Nephron (organoid): Measurements from ENCODE around the gene PLEKHA7.

Experiments used
- H3K27ac Mint-ChIP-seq, 3 experiments: 2 replicates each; pipeline ENCODE4 v1.8.0; 2020; ENCODE audit warnings: mixed read lengths in 3 of 3, mild to moderate bottlenecking in 2 of 3, moderate library complexity in 1 of 3
- H3K27me3 Mint-ChIP-seq: 2 replicates; pipeline ENCODE4 v1.8.0; 2021; ENCODE audit warnings: low read depth, mild to moderate bottlenecking, moderate library complexity, mixed read lengths
- H3K36me3 Mint-ChIP-seq: 2 replicates; pipeline ENCODE4 v1.8.0; 2020; ENCODE audit warnings: low read depth, mixed read lengths
- H3K4me1 Mint-ChIP-seq: 2 replicates; pipeline ENCODE4 v1.8.0; 2020; ENCODE audit warnings: mixed read lengths
- H3K4me3 Mint-ChIP-seq, 3 experiments: 2 replicates each; pipeline ENCODE4 v1.8.0; 2020; ENCODE audit warnings: mild to moderate bottlenecking in 3 of 3, mixed read lengths in 3 of 3, moderate library complexity in 2 of 3
- H3K9me3 Mint-ChIP-seq: 2 replicates; pipeline ENCODE4 v1.8.0; 2020; ENCODE audit warnings: mixed read lengths
- TF ChIP-seq, protein P1 (sequence below), 3 experiments: fragments of 200-600 bp; sonication (generic); IDR thresholded peaks; one replicate each; pipeline ENCODE4 v1.5.0; 2021; ENCODE audit warnings: antibody characterized with exemption in 3 of 3; ENCODE audit not compliant: unreplicated experiment in 3 of 3

Gene PLEKHA7

DNA sequence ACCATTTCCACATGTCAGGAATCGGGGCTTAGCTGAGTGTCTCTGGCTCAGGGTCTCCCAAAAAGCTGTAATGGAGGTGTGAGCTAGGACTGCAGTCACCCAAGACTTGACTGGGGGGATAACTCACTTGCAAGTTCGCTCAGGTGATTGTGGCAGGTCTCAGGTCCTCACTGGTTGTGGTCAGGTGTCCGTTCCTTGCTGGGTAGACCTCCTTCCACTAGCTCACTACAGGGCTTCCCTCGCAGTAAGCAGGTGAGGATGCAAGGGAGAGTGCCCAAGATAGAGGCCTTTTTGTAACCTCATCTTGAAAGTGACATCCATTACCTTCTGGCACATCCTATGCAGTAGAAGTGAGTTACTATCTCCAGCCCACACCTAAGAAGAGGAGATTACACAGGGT is 246.3 kb downstream of the PLEKHA7 start:
- H3K27ac Mint-ChIP-seq: no peak overlapping the region
- peaks cover 7% of the 10 kb centered on the region for H3K27me3 Mint-ChIP-seq
- H3K4me1 Mint-ChIP-seq: no peaks in the 10 kb centered on the region
- H3K4me3 Mint-ChIP-seq: no peak overlapping the region
- no peaks in the 10 kb centered on the region for H3K9me3 Mint-ChIP-seq
- TF ChIP-seq, protein P1, sequence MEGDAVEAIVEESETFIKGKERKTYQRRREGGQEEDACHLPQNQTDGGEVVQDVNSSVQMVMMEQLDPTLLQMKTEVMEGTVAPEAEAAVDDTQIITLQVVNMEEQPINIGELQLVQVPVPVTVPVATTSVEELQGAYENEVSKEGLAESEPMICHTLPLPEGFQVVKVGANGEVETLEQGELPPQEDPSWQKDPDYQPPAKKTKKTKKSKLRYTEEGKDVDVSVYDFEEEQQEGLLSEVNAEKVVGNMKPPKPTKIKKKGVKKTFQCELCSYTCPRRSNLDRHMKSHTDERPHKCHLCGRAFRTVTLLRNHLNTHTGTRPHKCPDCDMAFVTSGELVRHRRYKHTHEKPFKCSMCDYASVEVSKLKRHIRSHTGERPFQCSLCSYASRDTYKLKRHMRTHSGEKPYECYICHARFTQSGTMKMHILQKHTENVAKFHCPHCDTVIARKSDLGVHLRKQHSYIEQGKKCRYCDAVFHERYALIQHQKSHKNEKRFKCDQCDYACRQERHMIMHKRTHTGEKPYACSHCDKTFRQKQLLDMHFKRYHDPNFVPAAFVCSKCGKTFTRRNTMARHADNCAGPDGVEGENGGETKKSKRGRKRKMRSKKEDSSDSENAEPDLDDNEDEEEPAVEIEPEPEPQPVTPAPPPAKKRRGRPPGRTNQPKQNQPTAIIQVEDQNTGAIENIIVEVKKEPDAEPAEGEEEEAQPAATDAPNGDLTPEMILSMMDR (IDR thresholded peaks at IDR 0.05; ENCODE audit: unreplicated experiment in 3 of 3): no peak
- no peaks in the 10 kb centered on the region for H3K36me3 Mint-ChIP-seq

DNA sequence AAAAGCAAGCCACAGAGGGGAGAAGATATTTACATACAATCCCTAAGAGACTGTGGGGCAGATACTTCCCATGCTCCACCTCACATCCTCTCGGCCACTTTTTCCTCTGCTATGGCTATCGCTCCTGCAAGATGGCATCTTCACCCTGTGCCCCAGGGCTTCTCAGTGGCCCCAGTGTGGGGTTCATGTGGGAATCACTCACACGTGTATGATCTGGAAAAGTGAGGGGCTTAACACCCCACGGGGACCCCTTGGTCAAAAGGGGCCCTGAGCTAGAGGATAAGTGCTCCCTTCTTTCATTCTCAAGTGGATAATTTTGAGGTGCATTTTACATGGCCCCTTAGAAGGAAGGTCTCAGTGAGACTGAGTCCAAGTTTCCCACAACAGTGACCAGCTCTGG is 247.1 kb downstream of the PLEKHA7 start:
- H3K27me3 Mint-ChIP-seq: peaks cover 6% of the 10 kb centered on the region
- no peaks in the 10 kb centered on the region for H3K36me3 Mint-ChIP-seq
- H3K4me1 Mint-ChIP-seq: no peaks in the 10 kb centered on the region
- H3K4me3 Mint-ChIP-seq: no peak overlapping the region
- H3K27ac Mint-ChIP-seq: no peak overlapping the region
- no peaks in the 10 kb centered on the region for H3K9me3 Mint-ChIP-seq
- TF ChIP-seq, protein P1 (IDR thresholded peaks at IDR 0.05; ENCODE audit: unreplicated experiment in 3 of 3): no peak

DNA sequence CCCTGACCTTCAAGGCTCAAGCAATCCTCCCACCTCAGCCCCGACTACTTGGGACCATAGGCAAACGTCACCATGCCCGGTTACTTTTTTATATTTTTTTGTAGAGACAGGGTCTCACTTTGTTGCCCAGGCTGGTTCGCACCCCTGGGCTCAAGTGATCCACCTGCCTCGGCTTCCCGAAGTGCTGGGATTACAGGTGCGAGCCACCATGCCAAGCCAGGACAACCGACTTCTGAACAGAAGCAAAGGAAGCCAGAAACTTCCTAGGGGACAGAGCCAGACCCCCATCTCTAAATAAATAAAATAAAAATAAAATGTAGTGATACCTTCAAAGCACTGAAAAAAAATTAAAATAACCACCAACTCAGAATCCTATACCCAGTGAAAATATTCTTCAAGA is 249.3 kb downstream of the PLEKHA7 start:
- TF ChIP-seq, protein P1 (IDR thresholded peaks at IDR 0.05; ENCODE audit: unreplicated experiment in 3 of 3): no peak
- Mint-ChIP-seq H3K27ac (no peak overlapping the region), H3K4me3 (no peak overlapping the region), H3K9me3 (no peaks in the 10 kb centered on the region), H3K27me3 (no peaks in the 10 kb centered on the region), H3K36me3 (peaks cover 2% of the 10 kb centered on the region), H3K4me1 (no peaks in the 10 kb centered on the region)

DNA sequence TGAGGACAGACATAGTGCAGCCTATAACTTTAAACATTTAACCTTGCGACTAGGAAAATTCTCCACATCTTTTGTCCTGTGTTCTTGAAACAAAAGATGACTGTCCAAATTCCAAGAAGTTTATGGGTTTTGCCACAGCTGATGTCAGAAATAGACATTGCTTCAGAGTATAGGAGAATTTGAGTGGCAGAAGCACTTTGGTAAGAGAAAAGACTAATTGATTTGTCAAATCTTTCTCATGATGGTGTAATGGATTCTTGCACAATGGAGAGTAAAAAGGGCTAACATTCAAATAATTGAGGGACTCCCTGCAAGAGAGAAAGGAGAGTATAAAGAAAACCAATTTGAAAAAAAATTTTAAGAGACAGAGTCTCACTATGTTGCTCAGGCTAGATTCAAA is 250.5 kb downstream of the PLEKHA7 start:
- TF ChIP-seq, protein P1 (IDR thresholded peaks at IDR 0.05; ENCODE audit: unreplicated experiment in 3 of 3): no peak
- H3K27ac Mint-ChIP-seq: no peak overlapping the region
- H3K4me1 Mint-ChIP-seq: no peaks in the 10 kb centered on the region
- peaks cover 11% of the 10 kb centered on the region for H3K36me3 Mint-ChIP-seq
- H3K4me3 Mint-ChIP-seq: no peak overlapping the region
- no peaks in the 10 kb centered on the region for H3K27me3 Mint-ChIP-seq
- no peaks in the 10 kb centered on the region for H3K9me3 Mint-ChIP-seq

- TF ChIP-seq, protein P1 (IDR thresholded peaks at IDR 0.05; ENCODE audit: unreplicated experiment in 3 of 3): no peak
- no peaks in the 10 kb centered on the region for H3K4me1 Mint-ChIP-seq
- H3K9me3 Mint-ChIP-seq: no peaks in the 10 kb centered on the region
- H3K27me3 Mint-ChIP-seq: no peaks in the 10 kb centered on the region
- peaks cover 37% of the 10 kb centered on the region for H3K36me3 Mint-ChIP-seq
- no peak overlapping the region for H3K4me3 Mint-ChIP-seq
- H3K27ac Mint-ChIP-seq: no peak overlapping the region
These were observed 254.2 kb downstream of the PLEKHA7 start for GRCh38 chr11:16759857-16760508.

DNA sequence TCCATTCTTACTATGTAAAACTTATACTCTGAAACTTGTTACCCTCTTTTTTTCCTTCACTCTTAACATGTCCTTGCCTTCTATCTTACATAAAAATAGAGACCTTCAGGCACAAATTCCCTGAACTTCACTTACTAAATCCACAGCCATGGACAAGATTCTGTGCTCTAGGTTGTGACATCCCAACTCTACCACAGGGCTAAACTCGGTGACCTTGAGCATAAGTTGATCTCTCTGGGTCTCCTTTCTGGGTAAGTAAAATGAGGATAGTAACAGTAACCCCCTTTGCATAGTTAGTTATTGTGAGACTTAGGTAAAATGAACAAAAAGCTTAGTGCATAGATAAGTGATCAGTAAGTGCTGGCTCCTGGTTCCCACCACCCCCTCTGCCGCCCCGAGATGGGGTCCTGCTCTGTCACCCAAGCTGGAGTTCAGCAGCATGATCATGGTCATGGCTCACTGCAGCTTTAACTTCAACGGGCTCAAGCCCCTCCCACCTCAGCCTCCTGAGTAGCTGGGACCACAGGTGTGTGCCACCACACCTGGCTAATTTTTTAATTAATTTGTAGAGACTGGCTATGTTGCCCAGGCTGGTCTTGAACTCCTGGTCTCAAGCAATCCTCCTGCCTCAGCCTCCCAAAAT is 255.7 kb downstream of the PLEKHA7 start:
- TF ChIP-seq, protein P1 (IDR thresholded peaks at IDR 0.05; ENCODE audit: unreplicated experiment in 3 of 3): no peak

More for the DNA sequence above, 255.7 kb downstream of the PLEKHA7 start:
- Mint-ChIP-seq H3K36me3 (peaks cover 48% of the 10 kb centered on the region), H3K4me1 (no peaks in the 10 kb centered on the region), H3K27me3 (no peaks in the 10 kb centered on the region), H3K27ac (no peak overlapping the region), H3K9me3 (no peaks in the 10 kb centered on the region), H3K4me3 (no peak overlapping the region)
